GM18909 (cell line): ENCODE results near the gene MTARC1.

Experiments used
- ATAC-seq: cut with Tn5 transposase; IDR thresholded peaks from one replicate; pipeline ENCODE4 v1.9.1; 2021; ENCODE audit warnings: mild to moderate bottlenecking; ENCODE audit not compliant: unreplicated experiment, poor library complexity

MTARC1 gene

GRCh38 chr1:220827445-220828178 lies 40.9 kb downstream of the MTARC1 start:
- ATAC-seq: no peak

GRCh38 chr1:220828179-220828490 lies 41.4 kb downstream of the MTARC1 start:
- ATAC-seq: no peak

- no peak for ATAC-seq
Observed at GRCh38 chr1:220828950-220829586, 42.4 kb downstream of the MTARC1 start.

- ATAC-seq: no peak
Observed at GRCh38 chr1:220833436-220833835, 46.7 kb downstream of the MTARC1 start.

- no peak for ATAC-seq
Observed at GRCh38 chr1:220834155-220834870, 47.6 kb downstream of the MTARC1 start.
